Measurements from ENCODE around the gene TSPAN11. TPM values are rescaled to one million over a fixed set of nuclear protein-coding genes. Genes with fewer than 3 reads are reported as not detected.

The TSPAN11 gene
- total and polyA plus RNA-seq, 7 experiments from 2014 or later: not detected

DNA sequence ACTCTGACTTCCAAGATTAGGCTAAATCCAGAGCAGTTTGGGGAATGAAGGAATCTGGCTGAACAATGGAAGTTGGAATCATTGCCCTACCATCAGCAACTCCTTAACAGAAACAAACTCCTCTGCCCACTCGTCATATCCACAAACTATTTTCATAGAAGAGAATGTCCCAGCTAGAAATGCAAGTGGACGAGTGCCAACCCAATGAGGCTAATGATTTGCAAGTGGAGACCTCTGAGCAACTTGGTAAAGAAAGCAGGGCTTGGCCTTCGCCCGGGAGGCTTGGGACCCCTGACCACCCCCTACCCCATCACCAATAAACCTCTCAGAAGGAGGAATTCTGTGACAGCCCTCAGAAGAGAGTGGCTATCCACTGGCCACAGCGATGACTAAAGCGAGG, 107.1 kb downstream of the TSPAN11 start:
- ChIA-PET CTCF (no interaction called here), POLR2A (no interaction called here)
- H3K27me3 Mint-ChIP-seq: peaks cover 0 to 26% (median 12%) of the 10 kb centered on the region in 5 donors

GRCh38 chr12:31034372-31034771, 107.8 kb downstream of the TSPAN11 start:
- Histone ChIP-seq H3K4me1 (ENCODE audit: control insufficient read depth in 2 of 2, insufficient read depth in 2 of 2, low read length in 2 of 2) (no peaks in the 10 kb centered on the region), H3K9me3 (ENCODE audit: control insufficient read depth in 2 of 3, low read length in 3 of 3) (no peaks in the 10 kb centered on the region), H3K4me3 (ENCODE audit: low read length) (no peak overlapping the region), H3K27me3 (ENCODE audit: control insufficient read depth in 2 of 2, insufficient read depth in 2 of 2, low read length in 2 of 2) (no peaks in the 10 kb centered on the region), H3K36me3 (ENCODE audit: control insufficient read depth in 2 of 3, insufficient read depth in 3 of 3, low read length in 3 of 3) (no peaks in the 10 kb centered on the region), H3K27ac (ENCODE audit: low read depth, low read length) (no peak overlapping the region)
- peaks cover 0 to 3% (median 0%) of the 10 kb centered on the region in 7 donors for H3K4me1 Mint-ChIP-seq
- H3K27me3 Mint-ChIP-seq: peaks cover 0 to 26% (median 12%) of the 10 kb centered on the region in 5 donors
- ATAC-seq (no peak), DNase-seq (no peak)
- H3K4me3 Mint-ChIP-seq: no peak overlapping the region
- no peak overlapping the region for H3K27ac Mint-ChIP-seq
- no peaks in the 10 kb centered on the region for H3K36me3 Mint-ChIP-seq
- H3K9me3 Mint-ChIP-seq: no peaks in the 10 kb centered on the region
- ChIA-PET CTCF (no interaction called here), POLR2A (no interaction called here)
- intact Hi-C loops (cut with micrococcal nuclease): no loop called here

More for the DNA sequence above, 107.1 kb downstream of the TSPAN11 start:
- H3K4me3 ChIP-seq (ENCODE audit: low read length): no peak overlapping the region
- no peaks in the 10 kb centered on the region for H3K4me1 ChIP-seq (ENCODE audit: control insufficient read depth in 2 of 2, insufficient read depth in 2 of 2, low read length in 2 of 2)
- peaks cover 0 to 3% (median 0%) of the 10 kb centered on the region in 7 donors for H3K4me1 Mint-ChIP-seq
- no peaks in the 10 kb centered on the region for H3K36me3 ChIP-seq (ENCODE audit: control insufficient read depth in 2 of 3, insufficient read depth in 3 of 3, low read length in 3 of 3)
- no peak overlapping the region for H3K4me3 Mint-ChIP-seq
- no peak overlapping the region for H3K27ac ChIP-seq (ENCODE audit: low read depth, low read length)
- ATAC-seq (no peak), DNase-seq (no peak)
- no peaks in the 10 kb centered on the region for H3K9me3 Mint-ChIP-seq
- intact Hi-C loops (cut with micrococcal nuclease): no loop called here
- H3K27ac Mint-ChIP-seq: no peak overlapping the region
- H3K36me3 Mint-ChIP-seq: no peaks in the 10 kb centered on the region
- no peaks in the 10 kb centered on the region for H3K27me3 ChIP-seq (ENCODE audit: control insufficient read depth in 2 of 2, insufficient read depth in 2 of 2, low read length in 2 of 2)
- no peaks in the 10 kb centered on the region for H3K9me3 ChIP-seq (ENCODE audit: control insufficient read depth in 2 of 3, low read length in 3 of 3)

DNA sequence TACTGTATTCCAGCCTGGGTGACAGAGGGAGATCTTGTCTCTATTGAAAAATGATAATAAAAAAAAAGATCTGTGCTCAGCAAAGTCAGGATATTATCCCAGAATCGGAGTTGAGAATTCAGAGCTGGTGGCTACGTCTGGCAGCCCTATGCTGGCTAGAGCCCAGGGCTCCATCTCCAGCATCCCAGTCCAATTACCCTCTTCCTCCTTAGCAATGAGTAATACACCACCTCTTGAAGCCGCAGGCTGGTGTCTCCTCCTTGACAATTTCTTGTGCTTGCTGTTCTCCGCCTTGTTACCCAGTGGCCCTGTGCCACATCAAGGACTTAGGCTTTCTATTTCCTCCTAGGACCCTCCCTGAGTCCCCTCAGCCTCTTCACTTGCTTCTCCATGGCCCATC, 108.7 kb downstream of the TSPAN11 start:
- POLR2A ChIA-PET: no interaction called here
- no peaks in the 10 kb centered on the region for H3K9me3 ChIP-seq (ENCODE audit: control insufficient read depth in 2 of 3, low read length in 3 of 3)

GRCh38 chr12:31035967-31036665, 109.6 kb downstream of the TSPAN11 start:
- no peaks in the 10 kb centered on the region for H3K9me3 Mint-ChIP-seq
- intact Hi-C loops (cut with micrococcal nuclease): no loop called here
- Histone ChIP-seq H3K4me3 (ENCODE audit: low read length) (no peak overlapping the region), H3K4me1 (ENCODE audit: control insufficient read depth in 2 of 2, insufficient read depth in 2 of 2, low read length in 2 of 2) (no peaks in the 10 kb centered on the region), H3K36me3 (ENCODE audit: control insufficient read depth in 2 of 3, insufficient read depth in 3 of 3, low read length in 3 of 3) (no peaks in the 10 kb centered on the region), H3K27ac (ENCODE audit: low read depth, low read length) (no peak overlapping the region), H3K27me3 (ENCODE audit: control insufficient read depth in 2 of 2, insufficient read depth in 2 of 2, low read length in 2 of 2) (no peaks in the 10 kb centered on the region), H3K9me3 (ENCODE audit: control insufficient read depth in 2 of 3, low read length in 3 of 3) (no peaks in the 10 kb centered on the region)
- CTCF ChIA-PET: no interaction called here
- H3K4me1 Mint-ChIP-seq: peaks cover 0 to 3% (median 0%) of the 10 kb centered on the region in 7 donors
- DNase-seq (no peak), ATAC-seq (no peak)
- H3K27me3 Mint-ChIP-seq: peaks cover 0 to 26% (median 12%) of the 10 kb centered on the region in 5 donors
- H3K4me3 Mint-ChIP-seq: no peak overlapping the region
- no peak overlapping the region for H3K27ac Mint-ChIP-seq
- POLR2A ChIA-PET: no interaction called here
- H3K36me3 Mint-ChIP-seq: no peaks in the 10 kb centered on the region

More for the DNA sequence above, 108.7 kb downstream of the TSPAN11 start:
- Mint-ChIP-seq H3K4me1 (peaks cover 0 to 3% (median 0%) of the 10 kb centered on the region in 7 donors), H3K27ac (no peak overlapping the region), H3K4me3 (no peak overlapping the region), H3K36me3 (no peaks in the 10 kb centered on the region), H3K27me3 (peaks cover 0 to 26% (median 13%) of the 10 kb centered on the region in 5 donors), H3K9me3 (no peaks in the 10 kb centered on the region)
- DNase-seq (no peak), ATAC-seq (no peak)
- H3K4me1 ChIP-seq (ENCODE audit: control insufficient read depth in 2 of 2, insufficient read depth in 2 of 2, low read length in 2 of 2): no peaks in the 10 kb centered on the region
- CTCF ChIA-PET: no interaction called here
- no peak overlapping the region for H3K4me3 ChIP-seq (ENCODE audit: low read length)
- H3K27ac ChIP-seq (ENCODE audit: low read depth, low read length): no peak overlapping the region
- intact Hi-C loops (cut with micrococcal nuclease): no loop called here
- H3K27me3 ChIP-seq (ENCODE audit: control insufficient read depth in 2 of 2, insufficient read depth in 2 of 2, low read length in 2 of 2): no peaks in the 10 kb centered on the region
- no peaks in the 10 kb centered on the region for H3K36me3 ChIP-seq (ENCODE audit: control insufficient read depth in 2 of 3, insufficient read depth in 3 of 3, low read length in 3 of 3)

GRCh38 chr12:31037028-31037427, 110.5 kb downstream of the TSPAN11 start:
- intact Hi-C loops (cut with micrococcal nuclease): no loop called here
- Histone ChIP-seq H3K9me3 (ENCODE audit: control insufficient read depth in 2 of 3, low read length in 3 of 3) (no peaks in the 10 kb centered on the region), H3K27ac (ENCODE audit: low read depth, low read length) (no peak overlapping the region), H3K36me3 (ENCODE audit: control insufficient read depth in 2 of 3, insufficient read depth in 3 of 3, low read length in 3 of 3) (no peaks in the 10 kb centered on the region), H3K27me3 (ENCODE audit: control insufficient read depth in 2 of 2, insufficient read depth in 2 of 2, low read length in 2 of 2) (no peaks in the 10 kb centered on the region), H3K4me3 (ENCODE audit: low read length) (no peak overlapping the region), H3K4me1 (ENCODE audit: control insufficient read depth in 2 of 2, insufficient read depth in 2 of 2, low read length in 2 of 2) (no peaks in the 10 kb centered on the region)
- no peak for DNase-seq
- no peak overlapping the region for H3K4me3 Mint-ChIP-seq
- ChIA-PET POLR2A (no interaction called here), CTCF (no interaction called here)
- H3K36me3 Mint-ChIP-seq: no peaks in the 10 kb centered on the region
- no peak for ATAC-seq
- H3K27ac Mint-ChIP-seq: no peak overlapping the region
- H3K4me1 Mint-ChIP-seq: peaks cover 0 to 3% (median 0%) of the 10 kb centered on the region in 7 donors
- H3K27me3 Mint-ChIP-seq: peaks cover 0 to 23% (median 12%) of the 10 kb centered on the region in 5 donors
- no peaks in the 10 kb centered on the region for H3K9me3 Mint-ChIP-seq

- POLR2A ChIA-PET: no interaction called here
- no peaks in the 10 kb centered on the region for H3K4me1 ChIP-seq (ENCODE audit: control insufficient read depth in 2 of 2, insufficient read depth in 2 of 2, low read length in 2 of 2)
- intact Hi-C loops (cut with micrococcal nuclease): no loop called here
- CTCF ChIA-PET: no interaction called here
- Mint-ChIP-seq H3K9me3 (no peaks in the 10 kb centered on the region), H3K4me1 (peaks cover 0 to 3% (median 0%) of the 10 kb centered on the region in 7 donors), H3K27me3 (peaks cover 0 to 18% (median 13%) of the 10 kb centered on the region in 5 donors), H3K36me3 (no peaks in the 10 kb centered on the region), H3K27ac (no peak overlapping the region), H3K4me3 (no peak overlapping the region)
- H3K4me3 ChIP-seq (ENCODE audit: low read length): no peak overlapping the region
- ATAC-seq (no peak), DNase-seq (no peak)
- H3K9me3 ChIP-seq (ENCODE audit: control insufficient read depth in 2 of 3, low read length in 3 of 3): no peaks in the 10 kb centered on the region
- H3K27ac ChIP-seq (ENCODE audit: low read depth, low read length): no peak overlapping the region
- no peaks in the 10 kb centered on the region for H3K27me3 ChIP-seq (ENCODE audit: control insufficient read depth in 2 of 2, insufficient read depth in 2 of 2, low read length in 2 of 2)
- H3K36me3 ChIP-seq (ENCODE audit: control insufficient read depth in 2 of 3, insufficient read depth in 3 of 3, low read length in 3 of 3): no peaks in the 10 kb centered on the region
Observed at GRCh38 chr12:31037931-31038330, 111.4 kb downstream of the TSPAN11 start.

DNA sequence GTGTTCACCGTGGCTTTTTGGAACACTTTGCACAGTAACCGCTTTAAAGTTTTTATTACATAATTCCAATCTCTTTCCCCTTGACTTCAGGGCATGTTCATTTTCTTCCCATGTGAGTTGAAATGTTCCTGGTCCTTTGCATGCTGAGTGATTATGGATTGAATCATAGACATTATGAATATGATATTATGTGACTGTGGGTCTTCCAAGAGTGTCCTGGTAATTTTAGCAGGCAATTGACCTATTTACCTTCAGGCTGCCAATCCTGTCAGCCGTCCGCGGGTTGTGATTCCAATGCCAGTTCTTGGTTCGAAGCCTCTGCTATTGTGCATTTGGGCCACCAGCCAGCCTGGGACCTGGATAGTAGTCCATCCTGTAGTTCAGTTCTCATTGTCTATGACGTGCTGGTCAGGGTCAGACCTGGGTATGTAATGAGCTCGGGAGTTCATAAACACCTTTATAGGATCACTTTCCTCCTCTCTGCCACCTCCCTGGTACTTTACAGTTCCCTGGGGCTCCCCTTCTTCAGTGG, 114.6 kb downstream of the TSPAN11 start:
- Mint-ChIP-seq H3K27ac (no peak overlapping the region), H3K4me3 (no peak overlapping the region), H3K36me3 (no peaks in the 10 kb centered on the region), H3K9me3 (peaks cover 0 to 3% (median 0%) of the 10 kb centered on the region in 11 donors), H3K27me3 (peaks cover 0 to 16% (median 8%) of the 10 kb centered on the region in 5 donors), H3K4me1 (peaks cover 0 to 3% (median 0%) of the 10 kb centered on the region in 7 donors)
- Histone ChIP-seq H3K4me1 (ENCODE audit: control insufficient read depth in 2 of 2, insufficient read depth in 2 of 2, low read length in 2 of 2) (no peaks in the 10 kb centered on the region), H3K36me3 (ENCODE audit: control insufficient read depth in 2 of 3, insufficient read depth in 3 of 3, low read length in 3 of 3) (no peaks in the 10 kb centered on the region), H3K27ac (ENCODE audit: low read depth, low read length) (no peak overlapping the region), H3K27me3 (ENCODE audit: control insufficient read depth in 2 of 2, insufficient read depth in 2 of 2, low read length in 2 of 2) (no peaks in the 10 kb centered on the region), H3K9me3 (ENCODE audit: control insufficient read depth in 2 of 3, low read length in 3 of 3) (no peaks in the 10 kb centered on the region), H3K4me3 (ENCODE audit: low read length) (no peak overlapping the region)
- ChIA-PET CTCF (no interaction called here), POLR2A (no interaction called here)
- DNase-seq (no peak), ATAC-seq (no peak)
- intact Hi-C loops (cut with micrococcal nuclease): no loop called here

Measured in naive thymus-derived CD4-positive, alpha-beta T cell (primary cell).